C4-2B (cell line): ENCODE results near the gene TSPAN14.

Experiments used
- H3K27ac ChIP-seq: fragments of 450-650 bp; 2 replicates; pipeline ENCODE4 v1.5.1; 2017
- ZFX ChIP-seq: fragments of 450-650 bp; IDR thresholded peaks from 2 replicates; pipeline ENCODE4 v1.6.1; 2017
- TF ChIP-seq, protein P1 (sequence below): fragments of 450-650 bp; conservative IDR thresholded peaks from 2 replicates; pipeline ENCODE4 v1.5.1; 2017; ENCODE audit warnings: mild to moderate bottlenecking

Gene TSPAN14

DNA sequence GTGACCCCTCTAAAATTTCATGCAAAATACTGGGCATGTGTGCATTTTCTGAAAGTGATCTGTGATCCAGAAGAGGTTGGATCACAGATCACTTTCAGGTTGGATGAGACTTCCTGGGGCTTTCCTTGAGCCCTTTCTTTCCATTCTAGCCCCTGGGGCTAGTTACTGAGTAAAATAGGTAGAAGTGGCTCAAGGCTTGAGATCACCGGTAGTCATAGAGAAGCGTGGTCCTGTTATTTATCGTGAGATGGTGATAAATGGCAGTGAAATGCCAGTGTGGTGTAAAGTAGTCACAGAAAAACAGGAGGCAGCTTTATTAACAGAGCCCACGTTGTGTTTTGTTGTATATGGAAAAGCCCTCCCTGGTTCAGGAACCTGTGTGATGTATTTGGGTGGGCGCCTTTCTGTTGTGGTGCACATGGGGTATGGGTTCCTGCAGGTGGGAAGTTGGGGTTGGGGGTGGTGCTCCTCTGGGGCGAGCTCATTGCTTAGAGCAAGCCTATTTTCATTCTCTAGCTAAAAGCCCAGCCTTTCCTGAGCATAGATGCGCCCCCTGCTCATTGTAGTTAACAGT, 49.6 kb downstream of the TSPAN14 start:
- TF ChIP-seq ZFX: no peak
- TF ChIP-seq, protein P1, sequence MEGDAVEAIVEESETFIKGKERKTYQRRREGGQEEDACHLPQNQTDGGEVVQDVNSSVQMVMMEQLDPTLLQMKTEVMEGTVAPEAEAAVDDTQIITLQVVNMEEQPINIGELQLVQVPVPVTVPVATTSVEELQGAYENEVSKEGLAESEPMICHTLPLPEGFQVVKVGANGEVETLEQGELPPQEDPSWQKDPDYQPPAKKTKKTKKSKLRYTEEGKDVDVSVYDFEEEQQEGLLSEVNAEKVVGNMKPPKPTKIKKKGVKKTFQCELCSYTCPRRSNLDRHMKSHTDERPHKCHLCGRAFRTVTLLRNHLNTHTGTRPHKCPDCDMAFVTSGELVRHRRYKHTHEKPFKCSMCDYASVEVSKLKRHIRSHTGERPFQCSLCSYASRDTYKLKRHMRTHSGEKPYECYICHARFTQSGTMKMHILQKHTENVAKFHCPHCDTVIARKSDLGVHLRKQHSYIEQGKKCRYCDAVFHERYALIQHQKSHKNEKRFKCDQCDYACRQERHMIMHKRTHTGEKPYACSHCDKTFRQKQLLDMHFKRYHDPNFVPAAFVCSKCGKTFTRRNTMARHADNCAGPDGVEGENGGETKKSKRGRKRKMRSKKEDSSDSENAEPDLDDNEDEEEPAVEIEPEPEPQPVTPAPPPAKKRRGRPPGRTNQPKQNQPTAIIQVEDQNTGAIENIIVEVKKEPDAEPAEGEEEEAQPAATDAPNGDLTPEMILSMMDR: no peak
- H3K27ac ChIP-seq: peak overlapping the region; percentile 6; the same call in 1 of the 2 replicates

DNA sequence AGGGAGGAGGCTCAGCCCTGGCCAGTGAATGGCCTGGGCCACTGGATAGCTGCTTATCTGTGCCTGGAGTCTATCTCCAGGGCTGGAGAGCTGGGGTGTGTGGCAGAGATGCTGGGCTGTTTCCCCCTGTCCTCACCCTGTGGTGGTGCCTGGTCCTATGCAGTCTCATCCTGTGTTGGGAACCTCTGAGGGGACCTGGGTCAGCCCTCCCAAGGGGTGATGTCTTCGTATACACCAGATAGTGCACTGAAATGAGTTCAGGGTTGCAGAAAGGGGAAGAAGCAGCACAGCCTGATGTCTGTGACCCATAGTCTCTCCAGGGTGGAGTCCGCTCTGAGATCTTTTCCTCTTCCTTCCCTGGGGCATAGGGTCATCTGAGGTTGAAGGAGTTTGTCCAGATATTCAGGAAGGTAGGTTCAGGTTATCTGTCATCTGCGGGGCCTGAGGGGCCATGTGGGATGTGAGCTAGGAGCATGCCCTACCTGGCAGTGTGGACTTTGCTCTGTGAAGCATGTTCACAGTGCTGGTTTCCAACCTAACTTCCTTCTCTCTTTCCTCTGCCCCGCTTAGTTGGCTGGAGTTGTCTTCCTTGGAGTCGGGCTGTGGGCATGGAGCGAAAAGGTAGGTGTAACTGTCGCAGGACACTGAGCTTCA, 50.2 kb downstream of the TSPAN14 start:
- H3K27ac ChIP-seq: peak overlapping the region; percentile 6; the same call in 1 of the 2 replicates
- TF ChIP-seq ZFX: no peak
- TF ChIP-seq, protein P1: no peak

DNA sequence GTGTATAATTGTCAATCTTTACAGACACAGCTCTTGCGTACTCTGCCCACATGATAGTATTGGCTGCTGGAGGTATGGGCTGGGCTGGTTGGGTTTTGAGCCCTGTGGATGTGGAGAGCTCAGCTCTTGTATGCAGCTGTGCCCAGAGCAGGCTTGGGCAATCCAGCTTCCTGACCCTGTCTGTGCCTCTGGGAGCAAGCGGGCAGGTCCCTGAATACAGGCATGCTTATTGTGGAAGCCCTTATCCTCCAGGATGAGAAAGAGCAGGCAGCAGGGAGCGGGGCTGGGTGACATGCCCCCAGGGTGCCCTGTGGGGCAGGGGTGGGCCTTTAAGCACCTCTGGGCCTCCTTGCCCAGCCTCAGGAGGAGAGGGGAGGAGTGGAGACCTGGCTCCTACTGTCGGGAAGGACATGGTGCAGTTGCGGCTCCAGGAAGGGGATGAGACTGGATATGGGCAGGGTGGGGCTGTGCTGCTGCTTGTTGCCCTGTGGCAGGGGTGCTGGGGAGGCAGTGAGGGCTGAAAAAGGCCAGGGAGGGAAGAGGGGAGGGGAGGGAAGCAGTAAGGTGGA, 50.9 kb downstream of the TSPAN14 start:
- TF ChIP-seq, protein P1: no peak
- TF ChIP-seq ZFX: no peak
- H3K27ac ChIP-seq: peak overlapping the region; percentile 6; the same call in 1 of the 2 replicates

DNA sequence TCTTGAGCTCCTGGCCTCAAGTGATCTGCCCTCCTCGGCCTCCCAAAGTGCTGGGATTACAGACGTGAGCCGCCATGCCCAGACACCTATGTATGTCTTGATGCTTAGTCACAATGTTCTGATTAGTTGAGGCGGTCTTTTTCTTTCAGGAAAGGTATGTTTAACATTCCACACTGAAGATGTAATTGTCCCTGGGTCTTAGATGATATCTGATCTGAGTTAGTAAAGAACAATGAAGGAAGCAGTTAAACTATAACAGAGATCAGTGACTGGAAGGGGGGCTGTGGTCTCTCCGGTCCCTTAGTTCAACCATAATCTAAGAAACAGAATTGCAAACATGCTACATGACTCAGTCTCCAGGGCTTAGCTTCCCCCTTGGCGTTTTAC, 52.1 kb downstream of the TSPAN14 start:
- no peak overlapping the region for H3K27ac ChIP-seq
- no peak for TF ChIP-seq ZFX
- TF ChIP-seq, protein P1: no peak

DNA sequence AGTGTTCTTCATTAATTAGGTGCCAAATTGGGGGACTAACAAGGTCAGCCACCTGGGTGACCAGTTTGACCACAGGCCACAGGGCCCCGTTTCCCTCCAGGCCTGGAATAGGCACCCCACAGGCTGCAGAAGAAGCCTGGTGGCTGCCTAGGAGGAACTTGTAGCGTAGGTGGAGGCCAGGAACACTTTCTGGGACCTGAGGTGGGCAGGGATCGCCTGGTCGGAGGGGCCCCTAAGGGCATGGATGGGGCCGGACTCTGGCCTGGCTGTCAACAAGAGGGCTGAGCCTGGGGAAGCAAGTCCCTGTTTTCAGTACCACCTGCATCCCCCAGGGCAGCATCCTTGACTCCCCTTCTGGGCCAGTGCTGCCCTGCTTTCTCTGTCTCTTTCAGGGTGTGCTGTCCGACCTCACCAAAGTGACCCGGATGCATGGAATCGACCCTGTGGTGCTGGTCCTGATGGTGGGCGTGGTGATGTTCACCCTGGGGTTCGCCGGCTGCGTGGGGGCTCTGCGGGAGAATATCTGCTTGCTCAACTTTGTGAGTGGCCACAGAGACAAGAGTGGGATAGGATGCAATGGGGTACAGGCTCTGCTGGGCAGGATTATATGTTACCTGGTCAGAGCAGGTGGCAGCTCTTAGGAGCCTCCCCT, 52.9 kb downstream of the TSPAN14 start:
- no peak for TF ChIP-seq ZFX
- TF ChIP-seq, protein P1: no peak
- H3K27ac ChIP-seq: no peak overlapping the region

DNA sequence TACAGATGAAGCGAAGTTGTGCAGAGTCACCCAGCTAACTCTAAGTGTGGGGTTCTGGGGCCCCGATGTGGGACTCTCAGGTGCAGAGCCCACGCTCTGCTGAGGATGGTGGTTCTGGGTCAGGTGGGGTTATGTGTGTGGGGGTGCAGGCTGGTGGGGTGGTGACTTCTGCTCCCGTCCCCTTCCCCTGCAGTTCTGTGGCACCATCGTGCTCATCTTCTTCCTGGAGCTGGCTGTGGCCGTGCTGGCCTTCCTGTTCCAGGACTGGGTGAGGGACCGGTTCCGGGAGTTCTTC, 54.9 kb downstream of the TSPAN14 start:
- TF ChIP-seq, protein P1: no peak
- no peak for TF ChIP-seq ZFX
- no peak overlapping the region for H3K27ac ChIP-seq

DNA sequence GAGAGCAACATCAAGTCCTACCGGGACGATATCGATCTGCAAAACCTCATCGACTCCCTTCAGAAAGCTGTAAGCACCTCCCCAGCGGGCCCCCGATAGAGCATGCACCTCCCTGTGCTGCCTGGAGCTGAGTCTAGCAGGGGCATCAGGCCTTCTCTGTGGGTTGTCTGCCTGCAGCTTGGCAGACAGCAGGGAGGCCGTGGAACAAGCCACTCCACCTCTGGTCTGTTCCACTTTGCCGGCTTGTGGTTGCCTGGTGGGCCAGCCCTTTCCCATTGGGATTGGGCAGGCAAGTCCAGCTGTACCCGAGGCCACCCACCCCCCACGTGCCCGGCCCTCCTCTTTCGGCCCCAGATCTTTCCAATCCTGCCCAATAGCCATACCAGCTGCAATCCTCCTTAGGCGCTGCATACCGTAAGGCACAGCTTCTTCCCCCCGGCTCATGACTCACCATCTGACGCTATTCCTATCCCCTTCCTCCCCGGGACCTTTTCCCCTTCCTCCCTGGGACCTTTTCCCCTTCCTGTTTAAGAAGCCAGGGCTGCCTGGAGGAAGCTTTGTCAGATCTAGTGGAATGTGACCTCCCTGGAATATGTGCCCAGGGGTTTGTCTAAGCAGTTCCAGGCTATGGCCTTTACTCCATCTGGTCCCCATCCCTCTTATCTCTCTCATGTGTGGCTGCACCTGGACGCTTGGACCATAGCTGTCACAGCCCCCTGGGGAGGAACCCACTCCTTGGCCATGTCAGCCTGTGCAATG, 55.5 kb downstream of the TSPAN14 start:
- TF ChIP-seq ZFX: no peak
- TF ChIP-seq, protein P1: no peak
- no peak overlapping the region for H3K27ac ChIP-seq
